Tibial nerve (tissue), 4 donors: ENCODE data around the gene USP24.

Source experiments
- EP300 ChIP-seq, 2 donors: sonication (generic); formaldehyde crosslinking; IDR thresholded peaks; one replicate each; pipeline ENCODE4 v1.6.1; 2017; ENCODE audit warnings: antibody characterized with exemption in 2 of 2, mild to moderate bottlenecking in 1 of 2
- TF ChIP-seq, protein P1 (sequence below), 5 experiments: fragments of 200-600 bp in 3 of 5; fragments of 450-650 bp in 2 of 5; sonication (generic) in 3 of 5; IDR thresholded peaks; one replicate each; pipeline ENCODE4 v1.5.1; 2016 to 2019; ENCODE audit warnings: antibody characterized with exemption in 5 of 5, mild to moderate bottlenecking in 3 of 5, moderate library complexity in 2 of 5

DNA sequence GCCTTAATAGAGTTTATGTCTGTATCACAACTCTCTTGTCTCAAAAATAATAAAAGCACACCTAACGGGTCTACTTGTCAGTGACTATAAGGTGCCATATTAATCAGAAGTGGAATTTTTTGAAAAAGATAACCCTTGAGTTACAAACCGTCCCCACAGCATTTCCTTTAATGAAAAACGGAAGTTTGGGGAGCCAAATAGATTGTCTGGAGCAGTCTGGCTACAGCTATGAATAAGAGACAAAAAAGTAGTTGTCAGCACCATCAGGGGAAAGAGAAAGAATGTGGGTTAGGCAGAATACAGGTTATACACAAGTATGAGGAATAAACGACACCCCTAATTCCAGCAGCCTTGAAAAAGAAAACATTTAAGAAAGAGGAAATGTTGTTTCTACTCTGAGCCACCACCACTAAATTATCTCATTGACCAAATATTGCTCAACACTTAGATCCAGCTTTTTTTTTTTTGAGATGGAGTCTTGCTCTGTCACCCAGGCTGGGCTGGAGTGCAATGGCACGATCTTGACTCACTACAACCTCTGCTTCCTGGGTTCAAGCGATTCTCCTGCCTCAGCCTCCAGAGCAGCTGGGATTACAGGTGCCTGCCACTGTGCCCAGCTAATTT, 29.4 kb upstream of the USP24 start:
- TF ChIP-seq EP300 (IDR thresholded peaks at IDR 0.05): no peak
- TF ChIP-seq, protein P1, sequence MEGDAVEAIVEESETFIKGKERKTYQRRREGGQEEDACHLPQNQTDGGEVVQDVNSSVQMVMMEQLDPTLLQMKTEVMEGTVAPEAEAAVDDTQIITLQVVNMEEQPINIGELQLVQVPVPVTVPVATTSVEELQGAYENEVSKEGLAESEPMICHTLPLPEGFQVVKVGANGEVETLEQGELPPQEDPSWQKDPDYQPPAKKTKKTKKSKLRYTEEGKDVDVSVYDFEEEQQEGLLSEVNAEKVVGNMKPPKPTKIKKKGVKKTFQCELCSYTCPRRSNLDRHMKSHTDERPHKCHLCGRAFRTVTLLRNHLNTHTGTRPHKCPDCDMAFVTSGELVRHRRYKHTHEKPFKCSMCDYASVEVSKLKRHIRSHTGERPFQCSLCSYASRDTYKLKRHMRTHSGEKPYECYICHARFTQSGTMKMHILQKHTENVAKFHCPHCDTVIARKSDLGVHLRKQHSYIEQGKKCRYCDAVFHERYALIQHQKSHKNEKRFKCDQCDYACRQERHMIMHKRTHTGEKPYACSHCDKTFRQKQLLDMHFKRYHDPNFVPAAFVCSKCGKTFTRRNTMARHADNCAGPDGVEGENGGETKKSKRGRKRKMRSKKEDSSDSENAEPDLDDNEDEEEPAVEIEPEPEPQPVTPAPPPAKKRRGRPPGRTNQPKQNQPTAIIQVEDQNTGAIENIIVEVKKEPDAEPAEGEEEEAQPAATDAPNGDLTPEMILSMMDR (IDR thresholded peaks at IDR 0.05): no peak
